ENCODE measurements around the gene GCC2.
"Not testable (repeated sequence)": the region's sequence is repeated elsewhere in the genome, so short reads cannot be mapped to it uniquely, and the experiment has no call there.

GCC2 gene

GRCh38 chr2:108441712-108442111 is 7.3 kb upstream of the GCC2 start:
- no peak for DNase-seq (ENCODE audit: low read depth)

DNA sequence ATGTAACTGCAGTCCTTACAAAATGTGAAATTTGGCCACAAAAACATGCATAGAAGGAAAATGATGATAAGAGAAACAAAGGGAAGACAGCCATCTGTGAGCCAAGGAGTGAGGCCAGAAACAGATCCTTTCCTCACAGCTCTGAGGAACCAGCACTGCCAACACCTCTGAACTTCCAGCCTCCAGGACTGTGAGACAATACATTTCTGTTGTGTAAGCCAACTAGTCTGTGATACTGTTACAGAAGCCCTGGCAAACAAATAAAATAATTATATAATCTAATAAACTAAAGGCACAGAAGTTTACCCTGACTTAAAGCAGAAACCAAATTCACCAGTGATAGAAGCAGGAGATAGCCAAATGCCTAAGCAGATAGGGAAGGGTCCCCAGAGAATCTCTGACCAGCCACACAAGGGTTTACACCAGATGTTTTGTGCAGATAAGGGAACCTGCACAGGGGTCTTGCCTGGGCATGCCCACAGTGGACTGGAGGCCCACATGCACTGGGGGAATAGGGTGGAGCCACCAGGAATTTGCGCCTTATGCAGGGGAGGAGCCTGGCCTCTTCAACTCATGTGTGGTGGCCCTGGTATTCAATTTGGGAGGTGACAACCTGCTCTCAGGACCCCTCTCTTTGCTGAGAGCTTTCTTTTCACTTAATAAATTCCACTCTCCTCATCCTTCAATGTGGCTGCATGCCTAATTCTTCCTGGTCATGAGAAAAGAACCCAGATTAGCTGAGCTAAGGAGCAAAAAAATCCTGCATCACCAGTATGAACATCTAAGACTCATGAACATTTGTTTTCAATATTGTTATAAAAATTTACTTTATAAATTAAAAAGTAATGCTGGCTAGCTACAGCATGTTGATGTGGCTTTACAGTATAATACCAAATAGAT is 3.8 kb upstream of the GCC2 start:
- DNase-seq (ENCODE audit: low read depth), result no peak

GRCh38 chr2:108446703-108447102 is 2.3 kb upstream of the GCC2 start:
- DNase-seq (ENCODE audit: low read depth), result no peak

GRCh38 chr2:108447947-108448677 is 894 bp upstream of the GCC2 start:
- no peak for DNase-seq (ENCODE audit: low read depth)

GRCh38 chr2:108449410-108450130 is 564 bp downstream of the GCC2 start:
- no peak for DNase-seq (ENCODE audit: low read depth)

GRCh38 chr2:108450863-108451262 is 1.9 kb downstream of the GCC2 start:
- DNase-seq (ENCODE audit: low read depth), result no peak

DNA sequence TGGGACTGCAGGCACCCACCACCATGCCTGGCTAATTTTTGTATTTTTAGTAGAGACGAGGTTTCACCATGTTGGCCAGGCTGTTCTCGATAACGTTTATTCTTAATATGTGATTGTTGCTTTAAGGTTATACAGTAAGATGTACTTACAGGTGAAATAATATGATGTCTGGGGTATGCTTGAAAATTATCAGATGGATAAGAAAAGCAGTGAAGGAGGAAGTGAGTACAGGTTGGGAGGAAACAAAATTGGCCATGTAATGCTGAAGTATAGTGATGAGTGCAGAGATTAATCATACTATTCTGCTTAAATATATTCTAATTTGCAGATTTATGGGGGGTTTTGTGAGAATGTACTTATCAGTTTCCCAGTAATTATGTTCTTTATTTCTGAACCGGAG is 3.0 kb downstream of the GCC2 start:
- DNase-seq (ENCODE audit: low read depth), result no peak

DNA sequence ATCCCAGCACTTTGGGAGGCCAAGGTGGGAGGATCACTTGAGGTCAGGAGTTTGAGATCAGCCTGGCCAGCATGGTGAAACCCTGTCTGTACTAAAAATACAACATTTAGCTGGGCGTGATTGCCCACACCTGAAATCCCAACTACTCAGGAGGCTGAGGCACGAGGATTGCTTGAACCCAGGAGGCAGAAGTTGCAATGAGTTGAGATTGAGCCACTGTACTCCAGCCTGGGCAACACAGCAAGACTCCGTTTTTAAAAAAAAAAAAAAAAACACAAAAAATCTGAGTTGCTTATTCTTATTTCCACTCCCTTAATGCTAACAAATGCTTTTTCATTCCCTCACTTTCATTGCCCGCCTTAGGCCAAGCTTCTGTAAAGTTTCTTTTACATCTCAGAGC is 4.5 kb downstream of the GCC2 start:
- not testable (repeated sequence) for DNase-seq (ENCODE audit: low read depth)

- DNase-seq (ENCODE audit: low read depth), result no peak
These were observed 5.4 kb downstream of the GCC2 start for GRCh38 chr2:108454440-108454839.

DNA sequence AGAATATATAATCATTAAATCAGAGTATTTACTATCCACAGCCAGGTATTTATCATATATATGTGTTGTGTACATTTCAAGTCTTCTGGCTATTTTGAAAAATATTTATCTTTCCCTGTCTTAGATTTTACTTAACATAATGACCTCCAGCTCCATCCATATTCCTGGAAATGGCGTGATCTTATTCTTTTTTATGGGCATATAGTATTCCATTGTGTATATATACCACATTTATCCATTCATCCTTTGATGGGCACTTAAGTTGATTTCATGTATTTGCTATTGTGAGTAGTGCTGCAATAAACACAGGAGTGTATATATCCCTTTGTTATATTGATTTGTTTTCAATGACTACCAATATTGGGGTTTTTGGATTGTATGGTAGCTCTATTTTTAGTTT is 6.6 kb downstream of the GCC2 start:
- DNase-seq (ENCODE audit: low read depth), result no peak

DNA sequence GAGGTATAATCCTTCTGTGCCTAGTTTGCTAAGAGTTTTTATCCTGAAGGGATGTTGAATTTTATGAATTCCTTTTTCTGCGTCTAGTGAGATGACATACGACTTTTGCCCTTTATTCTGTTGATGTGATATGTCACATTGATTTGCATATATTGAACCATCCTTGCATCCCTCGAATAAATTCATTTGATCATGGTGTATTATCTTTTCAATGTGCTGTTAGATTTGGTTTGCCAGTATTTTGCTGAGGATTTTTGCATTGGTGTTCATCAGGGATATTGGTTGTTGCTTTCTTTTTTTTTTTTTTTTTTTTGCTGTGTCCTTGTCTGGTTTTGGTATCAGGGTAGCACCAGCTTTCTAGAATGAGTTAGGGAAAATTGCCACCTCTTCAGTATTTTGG is 9.1 kb downstream of the GCC2 start:
- no peak for DNase-seq (ENCODE audit: low read depth)

GRCh38 chr2:108459441-108459840 is 10.4 kb downstream of the GCC2 start:
- no peak for DNase-seq (ENCODE audit: low read depth)

DNA sequence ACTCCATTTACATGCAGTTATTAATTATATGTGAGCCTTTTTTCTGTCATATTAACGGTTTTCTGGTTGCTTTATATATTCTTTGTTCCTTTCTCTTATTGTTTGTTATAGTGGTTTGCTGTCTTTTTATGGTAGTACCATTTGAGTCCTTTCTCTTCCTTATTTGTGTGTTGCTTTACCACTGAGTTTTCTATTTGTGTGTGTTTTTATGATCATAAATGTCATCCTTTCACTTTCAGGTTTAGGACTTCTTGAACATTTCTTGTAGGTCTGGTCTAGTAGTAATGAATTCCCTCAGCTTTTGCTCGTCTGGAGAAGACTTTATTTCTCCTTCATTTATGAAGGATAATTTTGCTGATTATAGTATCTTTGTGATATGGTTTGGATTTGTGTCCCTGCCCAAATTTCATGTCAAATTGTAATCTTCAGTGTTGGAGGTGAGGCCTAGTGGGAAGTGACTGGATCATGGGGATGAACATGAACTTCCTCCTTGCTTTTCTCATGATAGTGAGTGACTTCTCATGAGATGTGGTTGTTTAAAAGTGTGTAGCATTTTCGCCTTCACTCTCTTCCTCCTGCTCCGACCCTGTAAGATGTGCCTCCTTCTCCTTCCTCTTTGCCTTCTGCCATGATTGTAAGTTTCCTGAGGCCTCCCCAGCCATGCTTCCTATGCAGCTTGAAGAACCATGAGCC is 11.5 kb downstream of the GCC2 start:
- DNase-seq (ENCODE audit: low read depth), result no peak

DNA sequence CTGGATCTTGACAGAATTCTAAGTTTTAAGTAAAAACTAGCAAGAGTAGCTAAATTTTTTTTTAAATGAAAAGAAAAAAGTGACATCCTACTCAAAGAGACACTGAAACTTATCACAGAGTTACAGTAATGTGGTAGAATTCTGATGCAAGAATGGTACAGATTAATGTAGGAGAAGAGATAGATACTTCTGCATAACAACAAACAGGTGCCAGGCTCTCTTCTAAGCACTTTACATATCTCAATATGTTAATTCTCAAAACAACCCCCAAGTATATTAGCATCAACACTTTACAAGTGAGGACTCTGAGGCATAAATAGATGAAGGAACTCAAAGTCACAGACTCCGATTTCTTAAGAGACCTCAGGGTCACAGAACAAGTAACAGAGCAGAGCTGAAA is 28.1 kb downstream of the GCC2 start:
- DNase-seq (ENCODE audit: low read depth), result no peak

- DNase-seq (ENCODE audit: low read depth), result no peak
These were observed 36.2 kb downstream of the GCC2 start for GRCh38 chr2:108485253-108485652.

DNA sequence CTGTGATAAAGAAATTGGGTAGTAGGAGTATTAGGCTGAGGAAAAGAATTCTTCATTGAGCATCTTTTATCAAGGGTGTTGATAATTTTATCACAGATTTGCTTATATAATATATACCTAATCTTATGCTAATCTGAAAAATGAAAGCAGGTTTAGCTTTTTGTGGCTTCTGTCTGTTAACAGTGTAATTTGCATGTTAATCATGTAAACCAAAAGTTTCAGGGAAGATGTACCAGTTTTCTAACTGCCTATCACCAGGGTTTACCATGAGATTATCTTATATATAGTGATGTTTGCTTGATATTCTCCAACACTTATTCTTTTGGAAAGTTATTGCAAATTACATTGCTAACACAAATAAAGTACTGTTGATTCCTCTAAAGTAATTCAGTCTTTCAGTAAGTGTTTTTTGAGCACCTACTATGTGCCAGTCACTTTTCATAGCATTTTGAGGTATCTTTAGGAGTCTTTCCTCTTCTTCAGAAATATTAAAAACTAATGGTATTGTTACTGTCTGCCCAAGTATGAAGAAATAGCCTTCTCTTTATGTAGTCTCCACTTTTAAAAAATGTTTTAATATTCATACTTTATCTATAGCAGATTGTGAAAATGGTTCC is 41.6 kb downstream of the GCC2 start:
- no peak for DNase-seq (ENCODE audit: low read depth)

DNA sequence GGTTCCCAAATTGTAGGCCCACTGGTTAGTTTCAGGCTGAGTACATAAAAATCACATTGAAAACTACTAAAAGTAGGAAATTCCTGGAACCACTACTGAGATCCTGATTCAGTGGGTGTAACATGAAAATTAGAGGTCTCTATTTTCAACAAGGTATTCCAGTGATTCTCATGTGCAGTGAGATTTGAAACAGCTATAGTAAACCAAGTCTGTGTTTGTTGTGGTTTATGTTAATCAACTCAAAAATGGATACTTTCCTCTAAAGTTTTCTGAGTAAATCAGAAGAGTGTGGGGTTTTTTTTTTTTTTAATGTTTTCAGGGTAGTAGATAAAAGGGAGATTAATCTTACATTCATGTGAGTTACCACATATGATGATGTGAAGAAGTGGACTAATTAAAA is 42.8 kb downstream of the GCC2 start:
- DNase-seq (ENCODE audit: low read depth), result no peak

DNA sequence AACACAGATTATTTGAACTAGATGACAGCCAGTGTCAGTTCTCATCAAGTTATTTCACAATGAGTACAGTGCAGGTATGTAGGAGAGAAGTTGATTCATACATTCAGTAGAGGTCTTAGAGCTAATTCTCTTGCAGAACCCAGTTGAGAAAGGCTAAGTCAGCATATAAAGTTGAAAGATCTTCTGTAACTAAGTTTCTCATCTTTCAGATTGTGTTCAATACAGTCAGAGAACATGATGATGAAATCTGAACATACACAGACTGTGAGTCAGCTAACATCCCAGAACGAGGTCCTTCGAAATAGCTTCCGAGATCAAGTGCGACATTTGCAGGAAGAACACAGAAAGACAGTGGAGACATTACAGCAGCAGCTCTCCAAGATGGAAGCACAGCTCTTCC is 43.4 kb downstream of the GCC2 start:
- no peak for DNase-seq (ENCODE audit: low read depth)

- DNase-seq (ENCODE audit: low read depth), result not testable (repeated sequence)
These were observed 47.2 kb downstream of the GCC2 start for GRCh38 chr2:108496167-108496566.

GRCh38 chr2:108507620-108508019 is 58.6 kb downstream of the GCC2 start:
- DNase-seq (ENCODE audit: low read depth), result not testable (repeated sequence)

DNA sequence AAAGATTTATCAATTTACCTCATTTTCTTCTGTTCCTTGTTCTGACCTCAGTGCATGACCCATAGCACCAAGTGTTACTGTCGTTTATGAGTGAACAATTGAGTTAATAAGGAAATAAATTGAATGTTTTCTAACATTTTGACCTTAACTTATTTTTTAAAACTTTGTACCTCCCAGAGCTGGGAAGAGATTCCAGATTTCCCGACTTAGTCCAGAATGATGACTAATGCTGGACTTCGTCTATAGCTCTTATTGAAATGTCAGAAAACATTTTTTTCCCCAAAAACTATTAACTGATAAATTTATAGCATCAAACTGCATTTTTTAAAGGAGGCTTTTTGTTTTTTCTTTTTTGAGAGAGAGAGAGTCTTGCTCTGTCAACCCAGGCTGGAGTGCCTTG is 63.4 kb downstream of the GCC2 start:
- not testable (repeated sequence) for DNase-seq (ENCODE audit: low read depth)

GRCh38 chr2:108514478-108514877 is 65.5 kb downstream of the GCC2 start:
- not testable (repeated sequence) for DNase-seq (ENCODE audit: low read depth)

All from stimulated activated CD8-positive, alpha-beta memory T cell treated with anti-CD3 and anti-CD28 coated beads, Interleukin-15, amount 100 ng/mL, for 1 hour (primary cell).